Measurements from ENCODE around the gene SLC35B2.

SLC35B2 gene

DNA sequence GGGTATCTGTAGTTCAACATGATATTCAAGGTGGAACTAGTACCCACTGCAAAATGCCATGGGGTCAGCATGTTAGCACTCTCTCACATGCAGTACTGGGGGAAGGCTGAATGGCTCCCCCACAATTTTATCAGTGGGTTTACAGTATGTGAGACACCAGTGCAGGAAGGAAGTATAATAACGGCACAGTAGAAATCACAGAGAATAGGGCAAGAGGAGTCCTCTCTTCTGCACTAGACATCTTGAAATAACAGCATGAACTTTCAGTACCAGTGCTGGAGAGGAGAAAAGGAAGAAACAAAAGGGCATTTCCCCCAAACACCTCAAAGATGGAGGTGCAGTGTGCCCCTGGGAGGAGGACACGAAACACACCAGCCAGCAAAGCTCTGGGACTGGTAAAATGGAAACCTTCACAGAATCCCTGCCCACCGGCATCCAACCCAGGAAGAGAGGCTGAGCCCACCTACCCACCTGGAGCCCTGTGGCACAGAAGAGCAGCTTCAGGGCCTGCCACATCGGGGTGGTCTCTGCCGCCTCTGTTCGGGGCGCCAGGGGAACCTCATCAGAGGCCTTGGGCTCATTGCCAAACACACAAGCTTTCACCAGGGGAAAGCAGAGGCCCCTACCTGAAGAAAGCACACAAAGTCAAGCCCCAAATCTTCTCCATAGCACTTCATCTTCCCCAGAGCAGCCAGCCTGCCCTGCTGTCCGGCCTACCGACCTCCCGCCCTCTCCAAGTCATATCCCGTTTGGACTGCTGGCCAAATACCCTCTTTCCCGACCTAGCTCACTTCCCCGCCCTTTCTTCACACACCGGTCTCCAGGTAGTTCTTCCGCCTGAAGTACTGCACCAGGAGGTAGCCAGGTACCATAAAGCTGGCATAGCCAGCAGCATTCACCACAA is 1.2 kb downstream of the SLC35B2 start:
- peaks cover 18% of the 10 kb centered on the region for H3K4me1 ChIP-seq (ENCODE audit: insufficient read depth, low read length)
- no peaks in the 10 kb centered on the region for H3K9me3 ChIP-seq (ENCODE audit: low read length)
- H3K36me3 ChIP-seq (ENCODE audit: insufficient read depth, low read length) = peaks cover 45% of the 10 kb centered on the region
- peak overlapping the region; percentile 83 for H3K27ac ChIP-seq (ENCODE audit: low read depth, low read length)
- peak overlapping the region; percentile 82 to 94 for H3K4me3 ChIP-seq (ENCODE audit: low read depth in 1 of 2, low read length in 2 of 2)
- peak overlapping the region; percentile 81 for H3K9ac ChIP-seq (ENCODE audit: low read length)
- no peaks in the 10 kb centered on the region for H3K27me3 ChIP-seq (ENCODE audit: control insufficient read depth in 1 of 2, insufficient read depth in 2 of 2, low read length in 2 of 2)

GRCh38 chr6:44255105-44255808 is 2.1 kb downstream of the SLC35B2 start:
- Histone ChIP-seq H3K4me1 (ENCODE audit: insufficient read depth, low read length) (peaks cover 18% of the 10 kb centered on the region), H3K9ac (ENCODE audit: low read length) (no peak overlapping the region), H3K9me3 (ENCODE audit: low read length) (no peaks in the 10 kb centered on the region), H3K36me3 (ENCODE audit: insufficient read depth, low read length) (peaks cover 53% of the 10 kb centered on the region), H3K27me3 (ENCODE audit: control insufficient read depth in 1 of 2, insufficient read depth in 2 of 2, low read length in 2 of 2) (no peaks in the 10 kb centered on the region), H3K4me3 (ENCODE audit: low read depth in 1 of 2, low read length in 2 of 2) (no peak overlapping the region), H3K27ac (ENCODE audit: low read depth, low read length) (no peak overlapping the region)

DNA sequence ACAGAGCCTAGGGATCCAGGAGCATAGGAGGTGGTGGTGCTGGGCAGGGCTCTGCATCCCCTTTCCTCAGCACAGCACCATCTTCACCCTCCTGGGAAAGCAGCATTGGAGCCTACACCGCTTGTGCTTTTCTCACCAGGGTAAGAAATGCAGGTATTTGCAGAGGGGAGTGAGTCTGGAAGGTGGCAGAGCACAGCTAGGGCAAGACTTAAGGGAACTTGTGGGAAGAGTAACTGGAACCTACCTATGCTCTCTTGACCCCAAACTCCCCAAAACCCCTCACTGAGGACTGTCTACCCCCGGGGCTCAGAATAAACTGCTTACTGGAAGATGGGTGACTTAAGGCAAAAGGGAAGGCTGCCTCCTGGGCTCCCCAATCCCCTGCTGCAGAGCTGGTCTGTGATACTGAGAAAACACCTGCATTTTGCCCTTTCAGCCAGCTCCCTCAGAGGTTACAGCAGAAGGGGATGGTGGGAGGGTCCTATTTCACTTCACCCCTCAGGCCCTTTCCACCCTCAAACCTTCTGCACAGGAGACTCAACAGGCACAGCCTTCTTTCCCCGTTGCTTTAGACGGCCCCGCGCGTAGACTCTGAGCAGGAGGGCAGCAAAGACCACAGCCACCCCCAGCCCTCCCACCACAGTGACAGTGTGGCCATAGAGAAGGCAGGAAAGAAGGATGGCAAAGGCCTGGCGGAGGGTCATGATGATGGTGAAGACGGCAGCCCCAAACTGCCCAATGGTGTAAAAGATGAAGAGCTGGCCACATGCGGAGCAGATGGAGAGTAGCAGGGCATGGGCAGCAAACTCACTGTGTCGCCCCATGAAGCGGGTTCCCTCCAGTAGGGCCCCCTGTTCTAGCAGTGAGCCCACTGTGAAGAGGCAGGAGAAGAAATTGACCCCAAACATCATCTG is 2.9 kb downstream of the SLC35B2 start:
- Histone ChIP-seq H3K27ac (ENCODE audit: low read depth, low read length) (no peak overlapping the region), H3K36me3 (ENCODE audit: insufficient read depth, low read length) (peaks cover 54% of the 10 kb centered on the region), H3K9ac (ENCODE audit: low read length) (no peak overlapping the region), H3K4me3 (ENCODE audit: low read depth in 1 of 2, low read length in 2 of 2) (no peak overlapping the region), H3K27me3 (ENCODE audit: control insufficient read depth in 1 of 2, insufficient read depth in 2 of 2, low read length in 2 of 2) (no peaks in the 10 kb centered on the region), H3K9me3 (ENCODE audit: low read length) (no peaks in the 10 kb centered on the region), H3K4me1 (ENCODE audit: insufficient read depth, low read length) (peaks cover 20% of the 10 kb centered on the region)

DNA sequence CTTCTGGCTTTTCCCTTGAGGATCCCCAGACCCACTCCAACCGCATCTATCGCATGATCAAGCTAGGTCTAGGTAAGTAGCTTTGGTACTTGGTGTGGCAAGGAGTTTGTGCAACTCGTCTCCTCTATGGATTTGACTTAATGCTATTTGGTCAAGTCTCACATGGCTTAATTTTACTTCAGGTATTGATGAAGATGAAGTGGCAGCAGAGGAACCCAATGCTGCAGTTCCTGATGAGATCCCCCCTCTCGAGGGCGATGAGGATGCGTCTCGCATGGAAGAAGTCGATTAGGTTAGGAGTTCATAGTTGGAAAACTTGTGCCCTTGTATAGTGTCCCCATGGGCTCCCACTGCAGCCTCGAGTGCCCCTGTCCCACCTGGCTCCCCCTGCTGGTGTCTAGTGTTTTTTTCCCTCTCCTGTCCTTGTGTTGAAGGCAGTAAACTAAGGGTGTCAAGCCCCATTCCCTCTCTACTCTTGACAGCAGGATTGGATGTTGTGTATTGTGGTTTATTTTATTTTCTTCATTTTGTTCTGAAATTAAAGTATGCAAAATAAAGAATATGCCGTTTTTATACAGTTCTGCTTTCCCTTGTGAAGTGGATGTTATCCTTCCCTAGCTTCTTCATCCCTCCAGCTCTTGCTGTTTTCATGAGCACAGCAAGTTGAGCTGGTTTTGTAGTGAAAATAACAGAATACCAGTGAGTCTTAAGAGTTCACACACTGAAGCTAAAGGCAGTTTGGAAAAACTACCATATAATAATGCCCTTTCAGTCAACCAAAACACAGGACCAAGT is 3.8 kb downstream of the SLC35B2 start:
- peaks cover 63% of the 10 kb centered on the region for H3K36me3 ChIP-seq (ENCODE audit: insufficient read depth, low read length)
- H3K27me3 ChIP-seq (ENCODE audit: control insufficient read depth in 1 of 2, insufficient read depth in 2 of 2, low read length in 2 of 2) = no peaks in the 10 kb centered on the region
- no peak overlapping the region for H3K27ac ChIP-seq (ENCODE audit: low read depth, low read length)
- peaks cover 29% of the 10 kb centered on the region for H3K4me1 ChIP-seq (ENCODE audit: insufficient read depth, low read length)
- H3K9ac ChIP-seq (ENCODE audit: low read length) = no peak overlapping the region
- no peaks in the 10 kb centered on the region for H3K9me3 ChIP-seq (ENCODE audit: low read length)
- H3K4me3 ChIP-seq (ENCODE audit: low read depth in 1 of 2, low read length in 2 of 2) = no peak overlapping the region

DNA sequence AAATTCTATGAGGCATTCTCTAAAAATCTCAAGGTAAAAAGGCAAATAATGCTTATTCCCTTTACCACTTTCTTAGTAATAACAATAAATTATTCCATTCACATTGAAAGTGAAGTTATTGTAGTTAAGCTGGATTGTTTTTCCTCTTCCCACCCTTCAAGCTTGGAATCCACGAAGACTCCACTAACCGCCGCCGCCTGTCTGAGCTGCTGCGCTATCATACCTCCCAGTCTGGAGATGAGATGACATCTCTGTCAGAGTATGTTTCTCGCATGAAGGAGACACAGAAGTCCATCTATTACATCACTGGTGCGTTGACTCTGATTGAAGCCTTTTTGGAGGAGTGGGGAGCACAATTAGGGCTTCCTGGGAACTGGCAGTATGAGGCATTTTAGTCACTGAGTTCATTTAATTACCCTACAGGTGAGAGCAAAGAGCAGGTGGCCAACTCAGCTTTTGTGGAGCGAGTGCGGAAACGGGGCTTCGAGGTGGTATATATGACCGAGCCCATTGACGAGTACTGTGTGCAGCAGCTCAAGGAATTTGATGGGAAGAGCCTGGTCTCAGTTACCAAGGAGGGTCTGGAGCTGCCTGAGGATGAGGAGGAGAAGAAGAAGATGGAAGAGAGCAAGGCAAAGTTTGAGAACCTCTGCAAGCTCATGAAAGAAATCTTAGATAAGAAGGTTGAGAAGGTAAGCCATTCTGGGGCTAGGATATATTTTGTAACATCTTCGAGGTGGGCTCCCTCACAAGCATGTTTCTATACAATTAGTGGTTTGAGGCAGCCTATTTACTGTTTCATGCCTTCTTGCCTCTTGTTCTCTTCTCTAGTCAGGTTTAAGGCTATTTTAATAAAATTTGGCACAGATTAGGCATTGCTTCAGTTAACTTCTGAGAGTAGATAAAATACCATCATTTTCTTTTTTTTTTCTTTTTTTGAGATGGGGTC is 5.5 kb downstream of the SLC35B2 start:
- no peak overlapping the region for H3K27ac ChIP-seq (ENCODE audit: low read depth, low read length)
- H3K27me3 ChIP-seq (ENCODE audit: control insufficient read depth in 1 of 2, insufficient read depth in 2 of 2, low read length in 2 of 2) = no peaks in the 10 kb centered on the region
- no peak overlapping the region for H3K4me3 ChIP-seq (ENCODE audit: low read depth in 1 of 2, low read length in 2 of 2)
- peaks cover 27% of the 10 kb centered on the region for H3K4me1 ChIP-seq (ENCODE audit: insufficient read depth, low read length)
- peaks cover 63% of the 10 kb centered on the region for H3K36me3 ChIP-seq (ENCODE audit: insufficient read depth, low read length)
- no peak overlapping the region for H3K9ac ChIP-seq (ENCODE audit: low read length)
- H3K9me3 ChIP-seq (ENCODE audit: low read length) = no peaks in the 10 kb centered on the region

DNA sequence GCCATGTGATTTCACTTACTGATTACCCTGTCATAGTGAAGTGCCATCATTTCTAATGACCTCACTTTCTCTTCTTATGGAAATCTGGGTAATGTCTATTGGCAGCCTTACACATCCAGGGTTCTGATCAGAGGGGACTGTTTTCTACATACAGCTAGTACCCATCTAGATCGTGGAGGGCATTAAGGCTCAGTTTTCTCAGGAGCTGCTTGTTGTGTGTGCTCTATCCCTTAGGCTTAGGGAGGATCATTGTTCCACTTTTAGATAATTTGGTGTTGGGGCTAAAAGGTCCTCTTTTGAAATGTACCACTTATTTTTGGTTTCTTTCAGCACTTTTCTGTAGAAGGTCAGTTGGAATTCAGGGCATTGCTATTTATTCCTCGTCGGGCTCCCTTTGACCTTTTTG is 6.6 kb downstream of the SLC35B2 start:
- Histone ChIP-seq H3K36me3 (ENCODE audit: insufficient read depth, low read length) (peaks cover 63% of the 10 kb centered on the region), H3K9me3 (ENCODE audit: low read length) (no peaks in the 10 kb centered on the region), H3K4me3 (ENCODE audit: low read depth in 1 of 2, low read length in 2 of 2) (no peak overlapping the region), H3K27ac (ENCODE audit: low read depth, low read length) (no peak overlapping the region), H3K4me1 (ENCODE audit: insufficient read depth, low read length) (peaks cover 16% of the 10 kb centered on the region), H3K9ac (ENCODE audit: low read length) (no peak overlapping the region), H3K27me3 (ENCODE audit: control insufficient read depth in 1 of 2, insufficient read depth in 2 of 2, low read length in 2 of 2) (no peaks in the 10 kb centered on the region)

DNA sequence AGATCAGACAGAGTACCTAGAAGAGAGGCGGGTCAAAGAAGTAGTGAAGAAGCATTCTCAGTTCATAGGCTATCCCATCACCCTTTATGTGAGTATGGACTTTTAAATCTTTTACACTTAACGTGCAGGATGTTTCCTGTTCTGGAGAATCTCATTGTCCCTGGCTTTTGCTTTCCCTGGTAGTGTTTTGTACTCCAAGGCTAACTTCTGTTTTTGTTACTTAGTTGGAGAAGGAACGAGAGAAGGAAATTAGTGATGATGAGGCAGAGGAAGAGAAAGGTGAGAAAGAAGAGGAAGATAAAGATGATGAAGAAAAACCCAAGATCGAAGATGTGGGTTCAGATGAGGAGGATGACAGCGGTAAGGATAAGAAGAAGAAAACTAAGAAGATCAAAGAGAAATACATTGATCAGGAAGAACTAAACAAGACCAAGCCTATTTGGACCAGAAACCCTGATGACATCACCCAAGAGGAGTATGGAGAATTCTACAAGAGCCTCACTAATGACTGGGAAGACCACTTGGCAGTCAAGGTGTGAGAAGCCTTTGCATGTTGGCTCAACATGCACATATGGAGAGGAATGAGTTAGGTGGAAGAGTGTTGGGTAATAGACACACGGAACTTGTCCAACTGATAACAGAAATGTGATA is 7.1 kb downstream of the SLC35B2 start:
- no peak overlapping the region for H3K9ac ChIP-seq (ENCODE audit: low read length)
- H3K27ac ChIP-seq (ENCODE audit: low read depth, low read length) = no peak overlapping the region
- peaks cover 63% of the 10 kb centered on the region for H3K36me3 ChIP-seq (ENCODE audit: insufficient read depth, low read length)
- H3K4me1 ChIP-seq (ENCODE audit: insufficient read depth, low read length) = peaks cover 16% of the 10 kb centered on the region
- no peak overlapping the region for H3K4me3 ChIP-seq (ENCODE audit: low read depth in 1 of 2, low read length in 2 of 2)
- H3K9me3 ChIP-seq (ENCODE audit: low read length) = no peaks in the 10 kb centered on the region
- H3K27me3 ChIP-seq (ENCODE audit: control insufficient read depth in 1 of 2, insufficient read depth in 2 of 2, low read length in 2 of 2) = no peaks in the 10 kb centered on the region

- H3K4me1 ChIP-seq (ENCODE audit: insufficient read depth, low read length) = peaks cover 16% of the 10 kb centered on the region
- H3K27ac ChIP-seq (ENCODE audit: low read depth, low read length) = no peak overlapping the region
- H3K9ac ChIP-seq (ENCODE audit: low read length) = no peak overlapping the region
- no peaks in the 10 kb centered on the region for H3K27me3 ChIP-seq (ENCODE audit: control insufficient read depth in 1 of 2, insufficient read depth in 2 of 2, low read length in 2 of 2)
- no peaks in the 10 kb centered on the region for H3K9me3 ChIP-seq (ENCODE audit: low read length)
- H3K36me3 ChIP-seq (ENCODE audit: insufficient read depth, low read length) = peaks cover 53% of the 10 kb centered on the region
- no peak overlapping the region for H3K4me3 ChIP-seq (ENCODE audit: low read depth in 1 of 2, low read length in 2 of 2)
Measured at GRCh38 chr6:44249082-44249748, 8.1 kb downstream of the SLC35B2 start.

DNA sequence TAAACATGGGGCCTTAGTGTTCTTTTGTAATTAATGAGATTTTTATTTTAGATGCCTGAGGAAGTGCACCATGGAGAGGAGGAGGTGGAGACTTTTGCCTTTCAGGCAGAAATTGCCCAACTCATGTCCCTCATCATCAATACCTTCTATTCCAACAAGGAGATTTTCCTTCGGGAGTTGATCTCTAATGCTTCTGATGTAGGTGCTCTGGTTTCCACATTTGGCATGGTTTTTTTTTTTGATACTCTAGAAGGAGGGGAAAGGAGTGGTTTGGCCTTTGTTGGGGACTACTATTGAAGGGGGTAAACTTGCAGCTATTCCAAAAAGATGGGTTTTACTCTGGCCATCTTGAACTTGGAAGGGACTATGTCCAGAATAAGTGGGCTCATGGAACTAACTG is 8.7 kb downstream of the SLC35B2 start:
- H3K4me3 ChIP-seq (ENCODE audit: low read depth in 1 of 2, low read length in 2 of 2) = peak overlapping the region; percentile 85 to 94
- H3K27me3 ChIP-seq (ENCODE audit: control insufficient read depth in 1 of 2, insufficient read depth in 2 of 2, low read length in 2 of 2) = no peaks in the 10 kb centered on the region
- peaks cover 47% of the 10 kb centered on the region for H3K36me3 ChIP-seq (ENCODE audit: insufficient read depth, low read length)
- peak overlapping the region; percentile 73 for H3K9ac ChIP-seq (ENCODE audit: low read length)
- H3K9me3 ChIP-seq (ENCODE audit: low read length) = no peaks in the 10 kb centered on the region
- H3K4me1 ChIP-seq (ENCODE audit: insufficient read depth, low read length) = peaks cover 16% of the 10 kb centered on the region
- H3K27ac ChIP-seq (ENCODE audit: low read depth, low read length) = peak overlapping the region; percentile 97

All from muscle layer of colon (tissue), 2 donors.